ENCODE results near the gene ADAMTS17. TPM values are rescaled to one million over a fixed set of nuclear protein-coding genes. Genes with fewer than 3 reads are reported as not detected.

ADAMTS17 gene
- total RNA-seq, 1 experiment from 2014 or later: 3.2 TPM

GRCh38 chr15:99967841-99968371, 373.9 kb downstream of the ADAMTS17 start:
- DNase-seq: no peak
- Histone ChIP-seq H3K27me3 (ENCODE audit: insufficient read depth, low read depth) (no peaks in the 10 kb centered on the region), H3K4me1 (replicated peaks; ENCODE audit: insufficient read depth) (no peaks in the 10 kb centered on the region; the same call in 1 of the 2 replicates), H3K4me2 (no peak overlapping the region), H3K79me2 (ENCODE audit: low read depth) (no peaks in the 10 kb centered on the region), H3K4me3 (no peak overlapping the region), H3K9me2 (ENCODE audit: insufficient read depth) (no peaks in the 10 kb centered on the region), H3K36me3 (ENCODE audit: low read depth) (no peaks in the 10 kb centered on the region), H4K20me1 (ENCODE audit: insufficient read depth) (no peaks in the 10 kb centered on the region), H2AFZ (no peak overlapping the region), H3K27ac (no peak overlapping the region), H3F3A (ENCODE audit: insufficient read depth, low read depth) (no peaks in the 10 kb centered on the region), H3K9me3 (ENCODE audit: insufficient read depth, low read depth) (no peaks in the 10 kb centered on the region)
- no TSS peak for BruUV-seq (replicated peaks)
- POLR2A ChIA-PET (ENCODE audit: unreplicated experiment): no interaction called here
- CTCF ChIA-PET: no interaction called here
- TF ChIP-seq EZH2 (IDR thresholded peaks at IDR 0.05; ENCODE audit: low read depth): no peak
- intact Hi-C loops (cut with micrococcal nuclease; ENCODE audit: unreplicated experiment): no loop called here

- H3K27me3 ChIP-seq (ENCODE audit: insufficient read depth, low read depth): no peaks in the 10 kb centered on the region
- POLR2A ChIA-PET (ENCODE audit: unreplicated experiment): no interaction called here
- H4K20me1 ChIP-seq (ENCODE audit: insufficient read depth): no peaks in the 10 kb centered on the region
- no peak overlapping the region for H3K4me2 ChIP-seq
- no peaks in the 10 kb centered on the region for H3K36me3 ChIP-seq (ENCODE audit: low read depth)
- no TSS peak for BruUV-seq (replicated peaks)
- no peaks in the 10 kb centered on the region; the same call in 1 of the 2 replicates for H3K4me1 ChIP-seq (replicated peaks; ENCODE audit: insufficient read depth)
- intact Hi-C loops (cut with micrococcal nuclease; ENCODE audit: unreplicated experiment): no loop called here
- CTCF ChIA-PET: no interaction called here
- H3K4me3 ChIP-seq: no peak overlapping the region
- no peaks in the 10 kb centered on the region for H3K9me3 ChIP-seq (ENCODE audit: insufficient read depth, low read depth)
- DNase-seq: no peak
- no peaks in the 10 kb centered on the region for H3K79me2 ChIP-seq (ENCODE audit: low read depth)
- no peak for TF ChIP-seq EZH2 (IDR thresholded peaks at IDR 0.05; ENCODE audit: low read depth)
- H3F3A ChIP-seq (ENCODE audit: insufficient read depth, low read depth): no peaks in the 10 kb centered on the region
- H3K27ac ChIP-seq: no peak overlapping the region
- H2AFZ ChIP-seq: no peak overlapping the region
- no peaks in the 10 kb centered on the region for H3K9me2 ChIP-seq (ENCODE audit: insufficient read depth)
These were observed 375.0 kb downstream of the ADAMTS17 start for GRCh38 chr15:99966815-99967214.

DNA sequence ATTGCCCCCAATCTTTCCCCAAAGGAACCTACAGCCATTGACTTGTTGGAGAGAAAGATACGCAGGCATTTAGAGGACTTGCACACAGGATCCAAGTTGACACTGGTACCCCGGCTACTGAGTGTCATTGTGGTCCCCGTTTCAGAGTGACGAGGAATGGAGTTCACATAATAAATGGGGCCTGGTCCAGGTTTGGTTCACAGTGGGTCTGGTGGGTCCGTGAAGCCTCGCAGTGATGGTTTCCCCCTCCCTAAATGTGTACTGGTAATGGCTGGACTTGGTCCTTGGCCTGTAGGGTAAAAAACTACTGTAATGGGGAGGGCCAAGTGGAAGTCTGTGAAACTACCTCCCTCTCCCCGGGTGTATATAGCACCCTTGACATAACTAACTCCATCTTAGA, 376.4 kb downstream of the ADAMTS17 start:
- intact Hi-C loops (cut with micrococcal nuclease; ENCODE audit: unreplicated experiment): no loop called here
- CTCF ChIA-PET: no interaction called here

GRCh38 chr15:99963976-99964375, 377.8 kb downstream of the ADAMTS17 start:
- intact Hi-C loops (cut with micrococcal nuclease; ENCODE audit: unreplicated experiment): loop anchor here (2.0 to 5.0 kb wide), 2 partner anchors 148 to 169 kb away; no protein-coding TSS in a partner anchor
- CTCF ChIA-PET: no interaction called here

More for the DNA sequence above, 376.4 kb downstream of the ADAMTS17 start:
- Histone ChIP-seq H3K27me3 (ENCODE audit: insufficient read depth, low read depth) (no peaks in the 10 kb centered on the region), H3K9me2 (ENCODE audit: insufficient read depth) (no peaks in the 10 kb centered on the region), H3K27ac (no peak overlapping the region), H3K4me3 (no peak overlapping the region), H3K4me2 (no peak overlapping the region), H3K4me1 (replicated peaks; ENCODE audit: insufficient read depth) (no peaks in the 10 kb centered on the region; the same call in 1 of the 2 replicates), H4K20me1 (ENCODE audit: insufficient read depth) (no peaks in the 10 kb centered on the region), H3K36me3 (ENCODE audit: low read depth) (no peaks in the 10 kb centered on the region), H3F3A (ENCODE audit: insufficient read depth, low read depth) (no peaks in the 10 kb centered on the region), H3K9me3 (ENCODE audit: insufficient read depth, low read depth) (no peaks in the 10 kb centered on the region), H2AFZ (no peak overlapping the region), H3K79me2 (ENCODE audit: low read depth) (no peaks in the 10 kb centered on the region)
- TF ChIP-seq EZH2 (IDR thresholded peaks at IDR 0.05; ENCODE audit: low read depth): no peak
- TF ChIP-seq, protein P1, sequence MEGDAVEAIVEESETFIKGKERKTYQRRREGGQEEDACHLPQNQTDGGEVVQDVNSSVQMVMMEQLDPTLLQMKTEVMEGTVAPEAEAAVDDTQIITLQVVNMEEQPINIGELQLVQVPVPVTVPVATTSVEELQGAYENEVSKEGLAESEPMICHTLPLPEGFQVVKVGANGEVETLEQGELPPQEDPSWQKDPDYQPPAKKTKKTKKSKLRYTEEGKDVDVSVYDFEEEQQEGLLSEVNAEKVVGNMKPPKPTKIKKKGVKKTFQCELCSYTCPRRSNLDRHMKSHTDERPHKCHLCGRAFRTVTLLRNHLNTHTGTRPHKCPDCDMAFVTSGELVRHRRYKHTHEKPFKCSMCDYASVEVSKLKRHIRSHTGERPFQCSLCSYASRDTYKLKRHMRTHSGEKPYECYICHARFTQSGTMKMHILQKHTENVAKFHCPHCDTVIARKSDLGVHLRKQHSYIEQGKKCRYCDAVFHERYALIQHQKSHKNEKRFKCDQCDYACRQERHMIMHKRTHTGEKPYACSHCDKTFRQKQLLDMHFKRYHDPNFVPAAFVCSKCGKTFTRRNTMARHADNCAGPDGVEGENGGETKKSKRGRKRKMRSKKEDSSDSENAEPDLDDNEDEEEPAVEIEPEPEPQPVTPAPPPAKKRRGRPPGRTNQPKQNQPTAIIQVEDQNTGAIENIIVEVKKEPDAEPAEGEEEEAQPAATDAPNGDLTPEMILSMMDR (conservative IDR thresholded peaks at IDR 0.05): no peak
- no peak for DNase-seq
- no TSS peak for BruUV-seq (replicated peaks)
- POLR2A ChIA-PET (ENCODE audit: unreplicated experiment): no interaction called here

More at GRCh38 chr15:99963976-99964375, 377.8 kb downstream of the ADAMTS17 start:
- no peaks in the 10 kb centered on the region for H3F3A ChIP-seq (ENCODE audit: insufficient read depth, low read depth)
- H3K9me3 ChIP-seq (ENCODE audit: insufficient read depth, low read depth): no peaks in the 10 kb centered on the region
- no peaks in the 10 kb centered on the region for H3K27me3 ChIP-seq (ENCODE audit: insufficient read depth, low read depth)
- H3K36me3 ChIP-seq (ENCODE audit: low read depth): no peaks in the 10 kb centered on the region
- POLR2A ChIA-PET (ENCODE audit: unreplicated experiment): no interaction called here
- no TSS peak for BruUV-seq (replicated peaks)
- TF ChIP-seq EZH2 (IDR thresholded peaks at IDR 0.05; ENCODE audit: low read depth): no peak
- TF ChIP-seq, protein P1 (conservative IDR thresholded peaks at IDR 0.05): no peak
- no peak overlapping the region for H3K27ac ChIP-seq
- no peaks in the 10 kb centered on the region; the same call in 1 of the 2 replicates for H3K4me1 ChIP-seq (replicated peaks; ENCODE audit: insufficient read depth)
- no peaks in the 10 kb centered on the region for H3K9me2 ChIP-seq (ENCODE audit: insufficient read depth)
- no peak overlapping the region for H3K4me2 ChIP-seq
- DNase-seq: no peak
- no peak overlapping the region for H3K4me3 ChIP-seq
- H3K79me2 ChIP-seq (ENCODE audit: low read depth): no peaks in the 10 kb centered on the region
- H2AFZ ChIP-seq: no peak overlapping the region
- no peaks in the 10 kb centered on the region for H4K20me1 ChIP-seq (ENCODE audit: insufficient read depth)
